Mesothelial cell of epicardium (in vitro differentiated cells): ENCODE results near the gene MAP1LC3B2. TPM values are rescaled to one million over a fixed set of nuclear protein-coding genes. Genes with fewer than 3 reads are reported as not detected.

Experiments
- DNase-seq, 2 experiments: peaks; one replicate each; pipeline ENCODE4 v3.0.0; 2021; ENCODE audit warnings: low spot score in 2 of 2; ENCODE audit not compliant: unreplicated experiment in 2 of 2
- H3K27ac Mint-ChIP-seq: 2 replicates; pipeline ENCODE4 v1.8.0; 2021; ENCODE audit warnings: mixed read lengths
- H3K27me3 Mint-ChIP-seq: 2 replicates; pipeline ENCODE4 v1.8.0; 2021; ENCODE audit warnings: low read depth, mixed read lengths
- H3K36me3 Mint-ChIP-seq: 2 replicates; pipeline ENCODE4 v1.8.0; 2021; ENCODE audit warnings: mixed read lengths
- H3K4me1 Mint-ChIP-seq: 2 replicates; pipeline ENCODE4 v1.8.0; 2021; ENCODE audit warnings: mixed read lengths
- H3K4me3 Mint-ChIP-seq: 2 replicates; pipeline ENCODE4 v1.8.0; 2021; ENCODE audit warnings: mild to moderate bottlenecking, moderate library complexity, mixed read lengths
- H3K9me3 Mint-ChIP-seq: 2 replicates; pipeline ENCODE4 v1.8.0; 2021; ENCODE audit warnings: mixed read lengths
- total RNA-seq: library from RNA; stranded (reverse); gene quantifications from 3 replicates; pipeline ENCODE4 v1.2.1, GENCODE V29; 2021
- TF ChIP-seq, protein P1 (sequence below): fragments of 200-600 bp; sonication (generic); IDR thresholded peaks from one replicate; pipeline ENCODE4 v1.5.0; 2021; ENCODE audit warnings: antibody characterized with exemption; ENCODE audit not compliant: unreplicated experiment

Gene MAP1LC3B2
- total RNA-seq, 1 donor from 2014 or later, result 4.5 TPM

DNA sequence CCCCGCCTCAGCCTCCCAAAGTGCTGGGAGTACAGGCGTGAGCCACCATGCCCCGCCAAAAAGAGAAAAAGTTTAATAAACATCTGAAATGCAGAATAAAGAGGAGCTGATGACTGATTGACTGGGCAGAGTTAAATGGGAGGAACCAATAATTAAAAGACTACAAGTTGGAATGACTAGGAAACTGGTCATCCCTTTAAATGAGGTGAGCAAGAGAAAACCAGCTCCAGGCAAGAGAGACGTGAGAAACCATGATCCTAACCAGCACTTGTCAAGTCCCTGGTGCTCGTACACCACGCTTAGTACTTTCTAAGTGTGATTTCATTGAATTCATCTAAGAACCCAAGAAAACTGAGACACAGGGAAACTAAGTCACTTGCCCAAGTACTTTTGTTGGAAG lies 47.9 kb downstream of the MAP1LC3B2 start:
- TF ChIP-seq, protein P1, sequence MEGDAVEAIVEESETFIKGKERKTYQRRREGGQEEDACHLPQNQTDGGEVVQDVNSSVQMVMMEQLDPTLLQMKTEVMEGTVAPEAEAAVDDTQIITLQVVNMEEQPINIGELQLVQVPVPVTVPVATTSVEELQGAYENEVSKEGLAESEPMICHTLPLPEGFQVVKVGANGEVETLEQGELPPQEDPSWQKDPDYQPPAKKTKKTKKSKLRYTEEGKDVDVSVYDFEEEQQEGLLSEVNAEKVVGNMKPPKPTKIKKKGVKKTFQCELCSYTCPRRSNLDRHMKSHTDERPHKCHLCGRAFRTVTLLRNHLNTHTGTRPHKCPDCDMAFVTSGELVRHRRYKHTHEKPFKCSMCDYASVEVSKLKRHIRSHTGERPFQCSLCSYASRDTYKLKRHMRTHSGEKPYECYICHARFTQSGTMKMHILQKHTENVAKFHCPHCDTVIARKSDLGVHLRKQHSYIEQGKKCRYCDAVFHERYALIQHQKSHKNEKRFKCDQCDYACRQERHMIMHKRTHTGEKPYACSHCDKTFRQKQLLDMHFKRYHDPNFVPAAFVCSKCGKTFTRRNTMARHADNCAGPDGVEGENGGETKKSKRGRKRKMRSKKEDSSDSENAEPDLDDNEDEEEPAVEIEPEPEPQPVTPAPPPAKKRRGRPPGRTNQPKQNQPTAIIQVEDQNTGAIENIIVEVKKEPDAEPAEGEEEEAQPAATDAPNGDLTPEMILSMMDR, result no peak
- no peaks in the 10 kb centered on the region for H3K27me3 Mint-ChIP-seq

DNA sequence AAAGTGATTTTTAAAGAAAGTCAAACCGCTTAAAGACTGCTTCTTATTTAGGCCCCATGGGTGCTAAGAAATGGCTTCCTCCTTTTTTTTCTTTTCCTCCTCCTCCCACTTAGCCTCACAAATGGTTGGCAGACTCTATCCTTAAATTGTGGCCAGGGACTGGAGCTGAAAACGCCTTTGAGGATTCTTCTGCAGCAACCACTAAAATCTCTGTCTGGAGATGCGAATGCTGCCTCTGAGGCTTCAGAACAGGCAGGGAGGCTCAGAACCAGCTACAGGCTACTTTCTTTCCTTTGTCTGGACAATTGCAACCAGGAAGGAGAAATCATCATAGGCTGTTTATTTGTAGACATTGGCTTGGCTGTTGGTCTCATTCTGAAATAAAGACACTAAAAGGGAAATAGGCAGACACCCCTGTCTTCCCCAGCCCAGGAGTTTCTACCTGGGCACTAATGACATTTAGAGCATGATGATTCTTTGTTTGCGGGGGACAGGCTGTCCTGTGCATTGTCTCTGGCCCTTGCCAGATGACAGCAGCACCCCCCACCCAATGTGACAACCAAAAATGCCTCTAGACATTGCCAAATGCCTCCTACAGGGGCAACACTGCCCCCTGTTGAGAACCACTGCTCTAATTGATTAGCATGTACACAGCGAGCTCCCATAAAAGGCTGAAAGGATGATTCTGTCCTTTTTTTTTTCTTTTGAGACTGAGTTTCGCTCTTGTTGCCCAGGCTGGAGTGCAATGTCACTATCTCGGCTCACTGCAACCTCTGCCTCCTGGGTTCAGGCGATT lies 50.3 kb downstream of the MAP1LC3B2 start:
- peaks cover 8% of the 10 kb centered on the region for H3K9me3 Mint-ChIP-seq
- peaks cover 5% of the 10 kb centered on the region for H3K36me3 Mint-ChIP-seq
- no peak overlapping the region for H3K4me3 Mint-ChIP-seq
- DNase-seq, result no peak
- TF ChIP-seq, protein P1, result no peak
- H3K4me1 Mint-ChIP-seq, result peaks cover 23% of the 10 kb centered on the region
- H3K27ac Mint-ChIP-seq, result no peak overlapping the region
- no peaks in the 10 kb centered on the region for H3K27me3 Mint-ChIP-seq

More for the DNA sequence above, 47.9 kb downstream of the MAP1LC3B2 start:
- Mint-ChIP-seq H3K27ac (peak overlapping the region; percentile 21), H3K4me3 (no peak overlapping the region), H3K36me3 (peaks cover 5% of the 10 kb centered on the region), H3K9me3 (peaks cover 8% of the 10 kb centered on the region), H3K4me1 (peaks cover 44% of the 10 kb centered on the region)
- no peak for DNase-seq

DNA sequence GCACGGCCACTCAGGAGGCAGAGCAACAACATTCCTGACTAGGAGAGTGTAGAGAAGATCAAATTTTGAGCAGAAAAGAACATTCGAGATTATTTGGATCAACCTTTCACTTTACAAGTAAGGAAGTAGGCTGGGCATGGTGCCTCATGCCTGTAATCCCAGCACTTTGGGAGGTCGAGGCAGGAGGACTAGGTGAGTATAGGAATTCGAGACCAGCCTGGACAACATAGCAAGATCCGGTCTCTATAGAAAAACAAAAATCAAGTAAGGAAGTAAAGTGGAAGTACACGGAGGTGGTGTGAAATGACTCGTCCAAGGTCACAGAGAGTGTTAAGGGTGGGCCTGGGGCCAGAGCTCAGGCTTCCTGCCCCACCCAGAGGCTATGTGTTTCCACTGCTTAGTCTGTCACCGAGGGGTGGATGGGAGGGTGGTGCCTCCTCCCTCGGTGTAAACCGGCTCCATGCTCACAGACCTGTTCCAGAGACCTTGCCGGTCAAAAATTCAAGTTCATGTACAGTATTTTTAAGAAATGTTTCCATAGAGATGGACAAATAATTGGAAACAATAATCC lies 51.9 kb downstream of the MAP1LC3B2 start:
- Mint-ChIP-seq H3K36me3 (peaks cover 5% of the 10 kb centered on the region), H3K27ac (no peak overlapping the region), H3K27me3 (no peaks in the 10 kb centered on the region), H3K9me3 (peaks cover 8% of the 10 kb centered on the region), H3K4me3 (no peak overlapping the region), H3K4me1 (peaks cover 8% of the 10 kb centered on the region)
- no peak for DNase-seq
- TF ChIP-seq, protein P1, result no peak

DNA sequence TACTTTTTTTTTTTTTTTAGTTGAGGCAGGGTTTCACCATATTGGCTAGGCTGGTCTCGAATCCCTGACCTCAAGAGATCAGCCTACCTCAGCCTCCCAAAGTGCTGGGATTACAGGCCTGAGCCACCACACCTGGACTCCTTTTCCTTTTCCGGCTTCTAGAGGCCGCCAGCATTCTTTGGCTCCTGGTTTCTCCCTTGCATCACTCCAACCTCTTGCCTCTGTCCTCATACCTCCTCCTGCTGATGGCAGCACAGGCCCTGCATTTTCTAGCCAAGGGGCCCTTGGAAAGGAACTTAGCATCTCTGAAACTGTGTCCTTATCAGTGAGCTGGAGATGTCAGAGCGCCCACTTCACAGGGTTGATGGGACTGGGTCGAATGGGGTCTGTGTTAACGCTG lies 53.3 kb downstream of the MAP1LC3B2 start:
- Mint-ChIP-seq H3K36me3 (peaks cover 3% of the 10 kb centered on the region), H3K4me1 (peaks cover 2% of the 10 kb centered on the region), H3K27ac (no peak overlapping the region), H3K9me3 (no peaks in the 10 kb centered on the region), H3K27me3 (no peaks in the 10 kb centered on the region), H3K4me3 (no peak overlapping the region)
- TF ChIP-seq, protein P1, result no peak
- DNase-seq, result no peak

DNA sequence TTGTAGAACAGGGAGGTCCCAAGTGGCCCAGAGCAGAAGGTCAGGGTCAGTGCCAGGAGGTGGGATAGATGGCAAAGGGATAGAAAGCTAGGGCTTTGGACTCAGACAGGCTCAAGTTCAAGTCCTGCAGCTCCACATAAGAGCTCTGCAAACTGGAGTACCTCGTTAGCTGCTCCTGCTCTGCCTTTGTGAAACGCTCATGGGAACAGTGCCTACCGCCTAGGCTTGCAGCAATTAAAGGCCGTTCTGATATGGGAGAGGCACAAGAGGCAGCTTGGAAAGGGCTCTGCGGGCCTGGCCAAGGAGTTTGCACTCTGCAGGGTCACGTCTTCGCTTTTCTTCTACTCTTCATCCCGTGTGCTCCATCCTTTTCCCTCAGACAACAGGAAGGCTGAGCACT lies 54.1 kb downstream of the MAP1LC3B2 start:
- Mint-ChIP-seq H3K9me3 (no peaks in the 10 kb centered on the region), H3K27me3 (no peaks in the 10 kb centered on the region), H3K4me3 (no peak overlapping the region), H3K4me1 (peaks cover 2% of the 10 kb centered on the region), H3K36me3 (no peaks in the 10 kb centered on the region), H3K27ac (no peak overlapping the region)
- TF ChIP-seq, protein P1, result no peak
- DNase-seq, result no peak
